ENCODE data around the gene TMEM229B.

DNA sequence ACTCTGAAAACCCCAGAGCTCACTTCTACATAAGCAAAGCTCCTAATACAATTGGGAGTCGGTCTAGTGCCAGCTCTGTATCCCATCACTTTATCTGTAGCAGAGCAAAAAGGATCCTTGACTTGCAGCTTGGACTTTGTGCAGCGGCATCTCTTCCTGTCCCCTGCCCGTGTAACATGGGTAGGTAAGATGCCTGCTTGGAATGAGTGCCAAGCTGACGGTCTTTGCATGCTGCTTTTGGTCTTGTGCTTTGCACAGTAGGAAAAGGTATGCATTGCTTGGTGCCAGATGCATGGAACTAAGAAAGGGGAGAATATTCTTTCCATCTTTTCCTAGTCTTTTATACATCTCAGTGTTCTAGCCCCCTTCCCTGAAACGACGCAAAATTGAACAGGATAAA lies 37.7 kb upstream of the TMEM229B start:
- TF ChIP-seq, protein P1, sequence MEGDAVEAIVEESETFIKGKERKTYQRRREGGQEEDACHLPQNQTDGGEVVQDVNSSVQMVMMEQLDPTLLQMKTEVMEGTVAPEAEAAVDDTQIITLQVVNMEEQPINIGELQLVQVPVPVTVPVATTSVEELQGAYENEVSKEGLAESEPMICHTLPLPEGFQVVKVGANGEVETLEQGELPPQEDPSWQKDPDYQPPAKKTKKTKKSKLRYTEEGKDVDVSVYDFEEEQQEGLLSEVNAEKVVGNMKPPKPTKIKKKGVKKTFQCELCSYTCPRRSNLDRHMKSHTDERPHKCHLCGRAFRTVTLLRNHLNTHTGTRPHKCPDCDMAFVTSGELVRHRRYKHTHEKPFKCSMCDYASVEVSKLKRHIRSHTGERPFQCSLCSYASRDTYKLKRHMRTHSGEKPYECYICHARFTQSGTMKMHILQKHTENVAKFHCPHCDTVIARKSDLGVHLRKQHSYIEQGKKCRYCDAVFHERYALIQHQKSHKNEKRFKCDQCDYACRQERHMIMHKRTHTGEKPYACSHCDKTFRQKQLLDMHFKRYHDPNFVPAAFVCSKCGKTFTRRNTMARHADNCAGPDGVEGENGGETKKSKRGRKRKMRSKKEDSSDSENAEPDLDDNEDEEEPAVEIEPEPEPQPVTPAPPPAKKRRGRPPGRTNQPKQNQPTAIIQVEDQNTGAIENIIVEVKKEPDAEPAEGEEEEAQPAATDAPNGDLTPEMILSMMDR (IDR thresholded peaks at IDR 0.05), result no peak
- no peak for TF ChIP-seq POLR2A (IDR thresholded peaks at IDR 0.05)
- TF ChIP-seq EP300 (IDR thresholded peaks at IDR 0.05), result no peak

All from suprapubic skin (tissue), 3 donors.